ENCODE measurements around the gene PATJ. TPM values are rescaled to one million over a fixed set of nuclear protein-coding genes. Genes with fewer than 3 reads are reported as not detected.
"Not testable (repeated sequence)": the region's sequence is repeated elsewhere in the genome, so short reads cannot be mapped to it uniquely, and the experiment has no call there.

PATJ gene
- total RNA-seq, 2 donors from 2014 or later, result 47.8 to 64.5 TPM

DNA sequence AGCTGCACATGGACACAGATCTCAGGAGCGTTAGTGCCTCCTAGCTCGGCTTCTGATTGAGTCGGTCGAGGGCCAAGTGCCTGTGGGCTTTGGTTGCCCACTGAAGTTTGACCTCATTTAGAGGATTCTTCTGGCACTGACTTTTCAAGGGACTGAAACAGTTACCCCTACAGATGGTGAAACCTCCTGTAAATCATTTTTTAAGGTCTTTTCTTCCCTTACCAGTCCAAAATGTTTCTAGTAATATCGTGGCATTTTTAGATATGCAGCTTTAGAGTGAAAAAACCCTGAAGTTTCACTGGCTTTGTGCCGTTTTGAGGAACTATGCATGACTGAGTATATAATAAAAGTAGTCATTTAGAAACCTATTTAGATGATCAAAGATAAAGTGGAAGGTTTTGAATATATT is 417.7 kb downstream of the PATJ start:
- no peak for ATAC-seq (ENCODE audit: insufficient number of reproducible peaks, low FRiP score, low read depth)
- H3K4me1 ChIP-seq (ENCODE audit: control insufficient read depth in 1 of 2, low read depth in 2 of 2), result no peaks in the 10 kb centered on the region
- DNase-seq (ENCODE audit: low spot score), result no peak
- no peaks in the 10 kb centered on the region for H3K36me3 ChIP-seq
- no peak overlapping the region for H3K4me3 ChIP-seq
- TF ChIP-seq, protein P1, sequence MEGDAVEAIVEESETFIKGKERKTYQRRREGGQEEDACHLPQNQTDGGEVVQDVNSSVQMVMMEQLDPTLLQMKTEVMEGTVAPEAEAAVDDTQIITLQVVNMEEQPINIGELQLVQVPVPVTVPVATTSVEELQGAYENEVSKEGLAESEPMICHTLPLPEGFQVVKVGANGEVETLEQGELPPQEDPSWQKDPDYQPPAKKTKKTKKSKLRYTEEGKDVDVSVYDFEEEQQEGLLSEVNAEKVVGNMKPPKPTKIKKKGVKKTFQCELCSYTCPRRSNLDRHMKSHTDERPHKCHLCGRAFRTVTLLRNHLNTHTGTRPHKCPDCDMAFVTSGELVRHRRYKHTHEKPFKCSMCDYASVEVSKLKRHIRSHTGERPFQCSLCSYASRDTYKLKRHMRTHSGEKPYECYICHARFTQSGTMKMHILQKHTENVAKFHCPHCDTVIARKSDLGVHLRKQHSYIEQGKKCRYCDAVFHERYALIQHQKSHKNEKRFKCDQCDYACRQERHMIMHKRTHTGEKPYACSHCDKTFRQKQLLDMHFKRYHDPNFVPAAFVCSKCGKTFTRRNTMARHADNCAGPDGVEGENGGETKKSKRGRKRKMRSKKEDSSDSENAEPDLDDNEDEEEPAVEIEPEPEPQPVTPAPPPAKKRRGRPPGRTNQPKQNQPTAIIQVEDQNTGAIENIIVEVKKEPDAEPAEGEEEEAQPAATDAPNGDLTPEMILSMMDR (IDR thresholded peaks at IDR 0.05), result no peak
- H3K27me3 ChIP-seq (replicated peaks; ENCODE audit: insufficient read depth), result no peaks in the 10 kb centered on the region
- no peak overlapping the region for H3K27ac ChIP-seq
- H3K9me3 ChIP-seq, result no peaks in the 10 kb centered on the region

GRCh38 chr1:62161711-62162110 is 419.4 kb downstream of the PATJ start:
- H3K4me1 ChIP-seq (ENCODE audit: control insufficient read depth in 1 of 2, low read depth in 2 of 2), result no peaks in the 10 kb centered on the region
- H3K4me3 ChIP-seq, result no peak overlapping the region
- ATAC-seq (ENCODE audit: insufficient number of reproducible peaks, low FRiP score, low read depth) (no peak), DNase-seq (ENCODE audit: low spot score) (no peak)
- H3K36me3 ChIP-seq, result no peaks in the 10 kb centered on the region
- H3K9me3 ChIP-seq, result no peaks in the 10 kb centered on the region
- H3K27me3 ChIP-seq (replicated peaks; ENCODE audit: insufficient read depth), result no peaks in the 10 kb centered on the region
- TF ChIP-seq, protein P1 (IDR thresholded peaks at IDR 0.05), result no peak
- H3K27ac ChIP-seq, result no peak overlapping the region

GRCh38 chr1:62170380-62170779 is 428.1 kb downstream of the PATJ start:
- H3K4me3 ChIP-seq; H3K27ac ChIP-seq; DNase-seq (ENCODE audit: low spot score); H3K9me3 ChIP-seq; H3K27me3 ChIP-seq (replicated peaks; ENCODE audit: insufficient read depth); H3K4me1 ChIP-seq (ENCODE audit: control insufficient read depth in 1 of 2, low read depth in 2 of 2); ATAC-seq (ENCODE audit: insufficient number of reproducible peaks, low FRiP score, low read depth); H3K36me3 ChIP-seq: not testable (repeated sequence)

DNA sequence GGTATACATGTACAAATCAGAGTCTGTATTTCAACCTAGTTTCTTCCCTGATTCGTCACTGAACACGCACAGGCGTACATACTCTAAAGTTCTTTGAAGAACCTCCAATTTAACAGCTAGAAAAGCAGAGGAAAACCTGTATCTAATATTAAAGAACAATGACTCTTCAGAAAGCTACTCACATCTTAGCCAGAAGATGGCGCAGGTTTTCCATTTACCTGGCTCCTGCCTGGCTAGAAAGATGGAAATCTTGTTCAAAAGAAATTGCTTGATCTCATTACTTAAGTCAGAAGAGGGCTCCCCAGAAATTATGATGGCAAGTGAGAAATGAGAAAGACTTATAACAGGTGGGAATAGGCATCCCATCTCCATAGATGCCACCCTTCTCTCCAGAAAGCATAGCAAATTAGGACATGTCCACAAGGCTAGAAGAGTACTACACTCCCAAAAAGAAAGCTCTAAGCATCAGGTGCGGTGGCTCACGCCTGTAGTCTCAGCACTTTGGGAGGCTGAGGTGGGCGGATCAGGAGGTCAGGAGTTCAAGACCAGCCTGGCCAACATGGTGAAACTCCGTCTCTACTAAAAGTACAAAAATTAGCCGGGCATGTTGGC is 433.4 kb downstream of the PATJ start:
- Histone ChIP-seq H3K4me3 (no peak overlapping the region), H3K9me3 (no peaks in the 10 kb centered on the region), H3K27ac (no peak overlapping the region), H3K4me1 (ENCODE audit: control insufficient read depth in 1 of 2, low read depth in 2 of 2) (no peaks in the 10 kb centered on the region), H3K27me3 (replicated peaks; ENCODE audit: insufficient read depth) (no peaks in the 10 kb centered on the region), H3K36me3 (no peaks in the 10 kb centered on the region)
- DNase-seq (ENCODE audit: low spot score) (no peak), ATAC-seq (ENCODE audit: insufficient number of reproducible peaks, low FRiP score, low read depth) (no peak)
- TF ChIP-seq, protein P1 (IDR thresholded peaks at IDR 0.05), result peak; percentile 67

- DNase-seq (ENCODE audit: low spot score), result no peak
- no peak for ATAC-seq (ENCODE audit: insufficient number of reproducible peaks, low FRiP score, low read depth)
- Histone ChIP-seq H3K4me3 (no peak overlapping the region), H3K9me3 (no peaks in the 10 kb centered on the region), H3K27me3 (replicated peaks; ENCODE audit: insufficient read depth) (no peaks in the 10 kb centered on the region), H3K27ac (no peak overlapping the region), H3K36me3 (no peaks in the 10 kb centered on the region), H3K4me1 (ENCODE audit: control insufficient read depth in 1 of 2, low read depth in 2 of 2) (no peaks in the 10 kb centered on the region)
- TF ChIP-seq, protein P1 (IDR thresholded peaks at IDR 0.05), result no peak
Measured at GRCh38 chr1:62176597-62177312, 434.5 kb downstream of the PATJ start.

Data from thoracic aorta (tissue), 2 donors.